ENCODE measurements around the gene CRMP1.

DNA sequence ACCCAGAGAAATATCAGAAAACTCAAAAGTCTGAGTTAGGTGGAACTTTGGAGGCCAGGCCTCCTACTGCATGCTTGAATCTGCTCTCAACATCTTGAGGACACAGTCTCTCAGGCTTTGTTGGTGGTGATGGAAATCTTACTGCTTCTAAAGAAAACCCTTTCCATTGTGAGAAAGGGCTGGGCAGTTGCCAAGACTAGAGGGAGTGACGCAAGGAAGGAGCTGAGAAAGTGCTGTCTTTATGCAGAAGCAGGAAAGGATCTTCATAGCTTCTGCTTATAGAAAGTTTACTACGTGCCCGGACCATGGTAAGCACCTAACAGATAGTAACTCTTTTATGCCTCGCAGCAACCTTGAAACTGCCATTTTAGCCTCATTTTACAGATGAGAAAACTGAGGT lies 2.4 kb upstream of the CRMP1 start:
- TF ChIP-seq, protein P1, sequence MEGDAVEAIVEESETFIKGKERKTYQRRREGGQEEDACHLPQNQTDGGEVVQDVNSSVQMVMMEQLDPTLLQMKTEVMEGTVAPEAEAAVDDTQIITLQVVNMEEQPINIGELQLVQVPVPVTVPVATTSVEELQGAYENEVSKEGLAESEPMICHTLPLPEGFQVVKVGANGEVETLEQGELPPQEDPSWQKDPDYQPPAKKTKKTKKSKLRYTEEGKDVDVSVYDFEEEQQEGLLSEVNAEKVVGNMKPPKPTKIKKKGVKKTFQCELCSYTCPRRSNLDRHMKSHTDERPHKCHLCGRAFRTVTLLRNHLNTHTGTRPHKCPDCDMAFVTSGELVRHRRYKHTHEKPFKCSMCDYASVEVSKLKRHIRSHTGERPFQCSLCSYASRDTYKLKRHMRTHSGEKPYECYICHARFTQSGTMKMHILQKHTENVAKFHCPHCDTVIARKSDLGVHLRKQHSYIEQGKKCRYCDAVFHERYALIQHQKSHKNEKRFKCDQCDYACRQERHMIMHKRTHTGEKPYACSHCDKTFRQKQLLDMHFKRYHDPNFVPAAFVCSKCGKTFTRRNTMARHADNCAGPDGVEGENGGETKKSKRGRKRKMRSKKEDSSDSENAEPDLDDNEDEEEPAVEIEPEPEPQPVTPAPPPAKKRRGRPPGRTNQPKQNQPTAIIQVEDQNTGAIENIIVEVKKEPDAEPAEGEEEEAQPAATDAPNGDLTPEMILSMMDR (IDR thresholded peaks at IDR 0.05) = no peak
- TF ChIP-seq POLR2A (IDR thresholded peaks at IDR 0.05) = no peak
